Stimulated activated CD4-positive, alpha-beta T cell treated with anti-CD3 and anti-CD28 coated beads, Interleukin-1b, Interleukin-23, amount 100 ng/mL, for 24 hours (primary cell): ENCODE results near the gene S100A7A.

ENCODE experiments used
- DNase-seq, 4 experiments: peaks; one replicate each; pipeline ENCODE4 v3.0.0-alpha.2; 2020; ENCODE audit warnings: low read depth in 4 of 4, low spot score in 1 of 4

Gene S100A7A

GRCh38 chr1:153415850-153416570, at the start of gene S100A7A:
Gene S100A7A (plus strand): TSS chr1:153416520. CDS start chr1:153418083, 1,563 bp downstream.
- no peak for DNase-seq

- no peak for DNase-seq
Observed at GRCh38 chr1:153367090-153367489, 49.2 kb upstream of the S100A7A start.

- no peak for DNase-seq
Observed at GRCh38 chr1:153368495-153368894, 47.8 kb upstream of the S100A7A start.

DNA sequence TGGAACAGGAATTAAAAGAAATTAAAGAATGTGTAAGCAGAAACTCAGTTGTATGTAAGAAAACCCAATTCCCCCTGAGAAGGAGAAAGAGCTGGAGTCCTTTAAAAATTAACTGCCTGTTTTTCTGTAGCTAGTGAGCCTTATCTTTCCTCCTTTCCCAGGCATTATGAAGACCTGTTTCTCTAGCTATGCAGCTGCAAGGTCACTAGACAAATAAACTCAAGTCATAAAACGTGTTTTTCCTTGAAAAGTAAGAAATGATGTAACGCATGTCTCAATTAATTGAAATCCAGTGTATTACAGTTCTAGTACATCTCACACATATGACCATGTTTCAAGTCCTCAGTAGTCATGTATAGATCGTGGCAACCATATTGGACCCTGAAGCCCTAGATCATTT, 46.2 kb upstream of the S100A7A start:
- DNase-seq: no peak

GRCh38 chr1:153371231-153371630, 45.1 kb upstream of the S100A7A start:
- DNase-seq: no peak

DNA sequence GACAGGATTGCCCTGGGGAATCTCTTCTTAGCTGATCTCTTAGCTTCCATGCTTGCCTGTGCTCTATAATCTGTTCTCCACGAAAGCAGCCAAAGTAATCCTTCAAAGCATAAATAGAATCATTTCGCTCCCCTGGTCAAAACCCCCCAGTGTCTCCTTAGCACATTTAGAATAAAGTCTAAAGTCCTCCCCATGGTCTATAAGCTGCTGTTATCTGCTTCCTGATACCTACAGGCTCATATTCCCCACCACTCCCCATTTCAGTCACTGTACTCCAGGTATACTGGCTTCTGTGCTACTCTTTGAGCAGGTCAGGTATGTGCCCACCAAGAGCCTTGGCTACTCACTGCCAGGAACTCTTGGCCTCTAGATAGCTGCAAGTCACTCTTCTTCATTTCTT, 43.7 kb upstream of the S100A7A start:
- DNase-seq: no peak

DNA sequence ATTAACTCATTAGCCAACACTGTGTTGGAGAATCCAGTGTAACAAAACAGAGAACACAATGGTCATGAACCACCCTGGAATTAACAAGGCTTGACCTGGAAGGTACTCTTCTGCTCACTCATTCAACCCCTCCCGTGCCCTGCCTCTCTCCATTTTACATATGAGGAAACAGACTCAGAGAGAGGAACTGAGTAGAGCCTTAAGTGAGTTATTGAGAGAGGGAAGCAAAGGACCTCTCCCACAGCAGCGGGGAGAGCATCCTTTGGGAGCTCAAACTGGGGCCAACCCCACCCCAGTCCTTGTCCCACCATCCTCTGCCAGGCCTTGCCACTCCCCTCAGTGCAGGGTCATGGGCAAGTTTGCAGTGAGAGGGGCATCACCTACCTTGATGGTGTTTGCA, 42.2 kb upstream of the S100A7A start:
- DNase-seq: no peak

GRCh38 chr1:153375511-153375910, 40.8 kb upstream of the S100A7A start, which contains the start of gene S100A12:
Gene S100A12 (minus strand): TSS chr1:153375621. CDS start chr1:153374592, 1,029 bp downstream.
- DNase-seq: no peak

DNA sequence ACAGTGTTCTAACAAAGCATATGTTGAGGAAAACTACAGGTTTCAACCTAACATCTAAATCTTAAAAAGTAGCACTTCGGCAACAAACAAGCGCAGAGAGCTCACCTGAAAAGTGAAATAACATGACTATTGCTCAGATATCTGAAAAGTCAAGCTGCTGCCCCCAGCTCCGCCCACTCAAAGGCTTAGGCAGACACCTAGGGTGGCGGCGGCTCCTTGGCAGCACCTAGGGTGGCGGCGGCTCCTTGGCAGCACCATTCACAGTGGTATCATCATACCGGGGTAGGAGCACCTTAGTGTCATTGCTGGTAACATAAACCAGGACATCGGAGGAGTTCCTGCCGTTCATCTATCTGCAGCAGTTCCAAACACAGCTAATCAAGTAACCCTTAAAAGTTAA, 36.7 kb upstream of the S100A7A start:
- no peak for DNase-seq

DNA sequence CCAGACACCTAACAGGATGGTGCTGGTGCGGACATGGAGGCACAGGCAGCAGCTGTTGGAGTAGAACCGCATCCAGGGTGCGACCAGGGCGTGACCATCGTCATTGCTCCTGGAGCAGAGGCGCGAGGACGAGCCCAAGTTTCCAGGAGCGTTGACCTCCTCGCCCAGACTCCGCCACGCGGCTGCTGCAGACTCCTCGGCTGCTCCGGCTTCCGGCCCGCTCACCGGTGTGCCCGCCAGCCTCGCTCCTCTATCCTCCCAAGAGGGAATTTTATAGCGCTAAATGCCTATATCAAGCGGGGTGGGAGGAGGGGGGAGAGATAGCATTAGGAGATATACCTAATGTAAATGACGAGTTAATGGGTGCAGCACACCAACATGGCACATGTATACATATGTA, 35.6 kb upstream of the S100A7A start:
- no peak for DNase-seq

- no peak for DNase-seq
Observed at GRCh38 chr1:153384958-153385580, 31.3 kb upstream of the S100A7A start.

DNA sequence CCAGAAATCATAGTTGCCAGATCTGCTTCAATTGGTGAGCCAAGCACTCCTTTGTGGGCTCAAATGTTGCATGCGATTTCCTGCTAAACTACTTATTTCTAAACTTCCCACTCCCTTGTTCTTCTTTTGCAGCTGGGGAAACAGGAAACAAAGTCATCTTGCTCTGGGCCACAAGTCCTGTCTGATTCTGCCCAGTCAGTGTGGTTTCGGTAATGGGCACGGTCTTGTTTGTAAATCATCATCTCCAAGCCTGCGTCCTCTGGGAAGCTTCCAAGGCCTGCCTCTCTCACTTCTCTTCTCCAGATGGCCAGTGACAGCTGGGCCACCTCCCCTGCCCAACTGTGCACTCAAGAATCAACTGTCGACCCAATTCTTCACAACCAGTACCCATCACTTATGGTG, 29.8 kb upstream of the S100A7A start:
- DNase-seq: no peak

DNA sequence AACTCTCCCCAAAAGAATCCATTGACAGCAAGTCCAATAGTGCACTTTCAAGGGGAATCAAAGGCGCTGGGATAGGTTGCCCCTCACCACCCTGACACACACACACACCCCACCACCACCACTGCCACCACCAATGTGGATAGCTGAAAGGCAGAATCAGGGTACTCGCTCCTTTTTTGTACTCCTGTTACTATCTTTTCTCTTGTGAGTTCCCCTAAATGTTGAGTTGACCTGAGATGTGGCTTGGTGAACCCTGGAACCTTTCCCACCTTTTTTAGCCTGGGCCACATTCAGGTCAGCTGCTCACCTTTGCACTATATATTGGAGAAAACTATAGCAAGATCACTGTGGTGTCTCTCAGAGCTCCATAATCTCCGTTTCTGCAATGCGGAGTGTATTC, 29.3 kb upstream of the S100A7A start:
- DNase-seq: no peak

- no peak for DNase-seq
Observed at GRCh38 chr1:153387785-153388184, 28.5 kb upstream of the S100A7A start.

- no peak for DNase-seq
Observed at GRCh38 chr1:153389401-153389800, 26.9 kb upstream of the S100A7A start.

GRCh38 chr1:153389973-153390879, 26.1 kb upstream of the S100A7A start:
- DNase-seq: no peak

DNA sequence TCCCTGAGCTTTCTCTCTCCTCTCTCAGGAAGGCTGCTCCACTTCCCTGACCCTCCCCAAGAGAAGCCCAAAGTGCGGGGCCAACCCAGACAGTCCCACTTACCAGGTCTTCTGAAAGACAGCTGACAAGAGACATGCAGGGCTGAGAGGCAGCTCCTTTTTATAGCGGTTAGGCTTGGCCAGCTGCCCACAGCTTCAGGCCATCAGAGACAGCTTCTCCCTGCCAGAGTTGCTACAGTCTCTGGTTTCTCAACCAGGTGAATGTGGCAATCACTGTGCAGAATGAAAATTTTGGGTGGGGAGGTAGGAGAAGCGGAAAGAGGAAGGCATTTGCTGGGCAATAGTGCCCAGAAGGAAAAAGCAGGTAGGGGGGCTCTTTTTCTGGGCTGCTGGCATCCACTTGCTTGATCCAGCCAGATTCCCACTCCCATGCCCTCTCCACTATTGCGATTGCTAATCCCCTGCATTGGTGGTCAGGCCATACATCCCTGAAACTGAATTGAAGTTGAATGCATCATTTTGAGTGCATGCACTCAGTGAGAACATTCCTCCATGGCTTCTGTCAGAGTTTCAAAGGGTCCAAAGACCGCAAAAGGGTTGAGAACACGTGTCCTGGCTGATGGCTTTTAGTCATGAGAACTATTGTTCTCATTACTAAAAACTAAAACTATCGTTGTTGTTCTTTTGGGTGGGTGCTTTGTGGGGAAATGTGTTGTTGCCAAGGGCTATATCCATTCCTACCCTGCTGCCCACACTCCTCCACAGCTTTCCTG, 25.2 kb upstream of the S100A7A start, which contains the start of gene S100A8:
Gene S100A8, minus strand, starts transcription at position 136 of the 773 bp plus-strand sequence. CDS start 538 bp downstream, outside the sequence.
- DNase-seq: no peak

DNA sequence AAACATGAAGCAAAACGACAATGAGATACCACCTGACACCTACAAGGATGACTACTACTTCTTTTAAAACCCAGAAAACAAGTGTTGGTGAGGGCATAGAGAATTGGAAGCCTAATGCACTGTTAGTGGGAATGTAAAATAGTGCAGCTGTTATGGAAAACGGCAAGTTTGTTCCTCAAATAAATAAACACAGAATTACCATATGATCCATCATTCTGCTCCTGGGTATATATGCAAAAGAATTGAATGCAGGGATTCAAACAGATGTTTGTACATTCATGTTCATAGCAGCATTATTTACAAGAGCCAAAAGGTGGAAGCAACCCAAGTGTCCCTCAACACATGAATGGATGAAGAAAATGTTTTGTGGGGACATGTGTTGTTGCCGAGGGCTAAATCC, 24.1 kb upstream of the S100A7A start:
- no peak for DNase-seq

DNA sequence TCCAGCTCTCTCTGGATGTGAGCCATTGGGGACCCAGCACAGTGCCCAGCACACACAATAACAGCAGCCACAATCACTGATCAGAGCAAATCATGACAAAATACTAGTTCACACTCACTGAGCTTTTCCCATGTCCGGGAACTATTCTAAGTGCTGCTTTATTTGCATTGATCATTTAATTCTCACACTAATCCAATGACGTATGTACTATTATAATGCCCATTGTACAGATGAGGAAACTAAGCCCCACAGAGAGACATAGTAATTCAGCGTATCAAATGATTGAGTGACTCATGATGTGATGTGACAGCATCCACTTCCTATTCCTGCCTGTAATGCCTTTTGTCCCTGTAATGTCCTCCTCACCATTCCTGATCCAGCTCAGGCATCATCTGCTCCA, 23.5 kb upstream of the S100A7A start:
- DNase-seq: no peak

- DNase-seq: no peak
Observed at GRCh38 chr1:153393926-153394325, 22.4 kb upstream of the S100A7A start.

DNA sequence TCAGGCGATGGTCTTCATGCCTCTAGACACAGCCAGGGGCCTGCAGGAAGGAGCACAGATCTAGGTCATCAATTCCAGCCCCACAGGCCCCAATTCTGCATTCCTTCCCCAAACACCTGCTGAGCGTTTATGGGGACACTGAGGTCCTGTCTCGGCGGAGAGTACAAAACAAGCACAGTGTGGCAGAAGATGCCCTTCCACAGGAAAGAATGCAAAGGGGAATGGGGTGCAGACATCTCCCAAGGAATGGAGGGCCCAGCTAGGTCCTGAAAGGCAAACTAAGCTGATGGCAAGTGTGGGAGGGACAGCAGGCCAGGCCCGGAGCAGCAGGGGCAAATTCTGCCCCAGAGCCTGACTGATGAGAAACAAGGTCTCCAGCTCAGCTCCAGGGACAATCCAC, 21.9 kb upstream of the S100A7A start:
- no peak for DNase-seq
